ENCODE data around the gene TSPAN15.

TSPAN15 gene

GRCh38 chr10:69451209-69451783, at the start of gene TSPAN15:
TSS of gene TSPAN15 (plus strand) at chr10:69451465. CDS start at chr10:69451595, 130 bp downstream.
- peak; percentile 83 for DNase-seq

DNA sequence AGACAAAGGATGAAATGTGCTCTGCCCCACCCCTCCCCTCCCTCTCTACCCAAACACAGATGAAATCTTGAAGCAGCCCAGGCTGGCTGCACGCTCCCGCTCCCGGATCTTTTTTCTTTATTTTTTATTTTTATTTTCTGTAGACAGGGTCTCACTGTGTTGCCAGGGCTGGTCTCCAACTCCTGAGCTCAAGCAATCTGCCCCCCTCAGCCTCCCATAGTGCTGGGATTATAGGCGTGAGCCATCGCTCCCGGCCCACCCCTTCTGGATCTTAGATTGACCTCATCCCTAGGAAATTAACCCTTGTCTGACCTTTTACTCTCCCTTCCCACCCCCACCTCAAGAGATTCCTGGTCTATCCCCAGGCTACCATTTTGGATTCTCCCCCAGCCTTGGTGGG, 48.9 kb upstream of the TSPAN15 start:
- DNase-seq, result no peak

DNA sequence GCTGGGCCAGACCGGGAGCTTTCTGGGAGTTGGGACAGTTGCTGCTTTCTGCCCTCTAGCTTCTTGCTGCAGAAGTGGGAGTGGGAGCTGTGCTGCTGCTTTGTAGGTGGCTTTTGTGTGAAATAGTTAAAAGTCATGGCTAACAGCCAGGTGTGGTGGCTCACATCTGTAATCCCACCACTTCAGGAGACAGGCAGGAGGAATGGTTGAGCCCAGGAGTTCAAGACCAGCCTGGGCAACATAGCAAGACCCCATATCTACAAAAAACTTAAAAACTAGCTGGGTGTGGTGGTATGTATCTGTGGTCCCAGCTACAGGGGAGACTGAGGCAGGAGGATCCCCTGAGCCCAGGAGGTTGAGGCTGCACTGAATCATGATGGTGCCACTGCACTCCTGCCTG, 48.2 kb upstream of the TSPAN15 start:
- no peak for DNase-seq

- no peak for DNase-seq
Measured at GRCh38 chr10:69403519-69403918, 47.7 kb upstream of the TSPAN15 start.

DNA sequence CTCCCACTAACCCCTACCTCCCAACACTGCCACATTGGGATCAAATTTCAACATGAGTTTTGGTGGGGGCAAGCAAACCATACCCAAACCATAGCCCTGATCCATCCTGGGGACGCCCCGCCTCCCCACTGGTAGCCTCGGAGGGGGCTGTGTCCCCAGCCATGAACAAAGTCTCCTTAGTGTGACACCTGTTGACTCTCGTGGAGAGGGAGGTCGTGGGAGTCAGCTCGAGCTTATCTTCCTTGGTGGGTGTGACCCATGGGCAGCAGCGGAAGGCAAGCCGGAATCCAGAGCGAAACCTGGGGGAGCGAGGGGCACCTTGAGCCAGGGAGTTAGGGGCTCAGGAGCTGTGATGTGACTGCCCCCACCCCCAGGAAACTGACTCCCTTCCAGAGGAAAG, 46.5 kb upstream of the TSPAN15 start:
- no peak for DNase-seq

- DNase-seq, result no peak
Measured at GRCh38 chr10:69405221-69405620, 46.0 kb upstream of the TSPAN15 start.

- DNase-seq, result no peak
Measured at GRCh38 chr10:69406302-69406811, 44.9 kb upstream of the TSPAN15 start.

DNA sequence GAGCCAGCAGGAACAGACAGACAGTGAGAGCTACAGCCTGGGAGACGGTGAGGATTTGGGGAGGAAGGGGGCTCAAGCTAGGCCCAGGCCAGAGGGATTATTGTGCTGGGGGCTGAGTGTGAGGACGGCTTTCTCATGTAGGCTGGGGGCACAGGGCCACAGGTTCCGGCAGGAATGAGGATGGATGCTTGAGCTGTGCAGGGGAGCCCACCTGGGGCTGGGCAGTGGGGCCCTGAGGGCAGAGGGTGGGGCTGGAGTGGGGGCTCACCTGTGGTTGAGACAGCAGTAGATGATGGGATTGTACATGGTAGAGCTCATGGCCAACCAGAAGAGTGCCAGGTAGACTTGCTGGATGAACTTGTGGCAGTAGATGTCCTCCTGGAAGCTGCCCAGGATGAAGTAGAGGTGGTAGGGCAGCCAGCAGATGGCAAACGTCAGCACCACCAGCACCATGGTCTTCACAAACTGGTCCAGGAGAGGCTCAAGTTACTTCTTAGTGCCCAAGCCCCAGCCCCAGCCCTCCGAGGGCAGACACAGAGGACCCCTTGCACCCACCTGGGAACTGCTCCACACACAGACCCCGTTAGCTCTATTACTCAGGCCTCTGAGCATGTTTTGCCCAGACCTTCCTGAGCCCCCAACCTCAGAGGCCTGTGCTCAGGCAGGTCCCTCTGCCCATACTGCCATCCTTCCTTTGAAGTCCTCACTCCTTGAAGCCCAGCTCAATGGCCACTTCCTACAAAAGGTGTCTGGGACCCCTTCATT, 44.3 kb upstream of the TSPAN15 start:
- DNase-seq, result no peak

- peak; percentile 32 for DNase-seq
Measured at GRCh38 chr10:69407621-69408301, 43.5 kb upstream of the TSPAN15 start.

- peak; percentile 92 for DNase-seq
Measured at GRCh38 chr10:69408318-69409175, 42.7 kb upstream of the TSPAN15 start.

DNA sequence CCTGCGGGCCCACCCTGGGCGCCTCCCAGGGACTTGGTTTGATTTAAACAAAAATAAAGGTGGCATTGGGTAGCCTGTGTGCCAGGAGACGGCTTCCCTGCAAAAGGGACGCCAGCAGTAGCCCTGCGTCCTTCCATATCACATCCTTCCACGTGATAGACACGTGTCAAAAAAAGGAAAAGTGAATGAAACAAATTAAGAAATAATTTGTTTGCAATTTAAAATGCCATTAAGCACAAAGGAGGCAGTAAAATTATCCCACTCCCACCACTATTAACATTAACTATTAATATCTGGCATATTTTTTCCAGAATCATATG, 42.1 kb upstream of the TSPAN15 start:
- DNase-seq, result no peak

DNA sequence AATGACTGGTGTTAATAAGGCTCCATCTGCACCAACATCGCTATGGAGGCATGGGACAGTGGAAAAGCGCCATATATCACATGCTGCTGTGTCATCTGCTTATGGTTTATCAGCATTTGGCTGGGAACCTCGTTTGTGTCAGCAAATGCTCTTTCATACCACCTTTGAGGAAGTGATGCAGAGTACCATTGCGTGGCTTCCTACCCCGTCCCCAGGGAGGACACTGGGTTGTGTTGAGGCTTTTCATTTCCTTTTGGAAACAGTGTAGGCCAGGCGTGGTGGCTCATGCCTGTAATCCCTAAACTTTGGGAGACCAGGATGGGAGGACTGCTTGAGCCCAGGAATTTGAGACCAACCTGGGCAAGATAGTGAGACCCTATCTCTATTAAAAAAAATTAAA, 41.3 kb upstream of the TSPAN15 start:
- DNase-seq, result no peak

DNA sequence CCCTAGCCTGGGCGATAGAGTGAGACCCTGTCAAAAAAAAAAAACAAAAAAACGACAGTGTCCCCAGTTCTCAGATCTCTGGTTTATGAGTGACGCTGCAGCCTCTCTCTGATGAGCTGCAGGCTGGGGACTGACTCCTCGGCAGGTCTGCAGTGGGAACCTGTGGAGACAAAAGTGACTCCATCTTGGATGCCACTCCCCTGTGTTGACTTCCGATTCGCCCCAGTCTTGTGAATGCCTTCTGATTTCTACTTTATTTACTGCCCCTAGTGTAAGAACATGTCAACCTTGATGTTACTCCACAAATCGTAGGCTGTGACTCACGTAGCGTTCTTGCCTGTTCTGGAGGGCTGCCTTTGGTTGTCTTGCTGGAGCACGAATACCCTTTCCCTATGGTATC, 40.8 kb upstream of the TSPAN15 start:
- DNase-seq, result no peak

DNA sequence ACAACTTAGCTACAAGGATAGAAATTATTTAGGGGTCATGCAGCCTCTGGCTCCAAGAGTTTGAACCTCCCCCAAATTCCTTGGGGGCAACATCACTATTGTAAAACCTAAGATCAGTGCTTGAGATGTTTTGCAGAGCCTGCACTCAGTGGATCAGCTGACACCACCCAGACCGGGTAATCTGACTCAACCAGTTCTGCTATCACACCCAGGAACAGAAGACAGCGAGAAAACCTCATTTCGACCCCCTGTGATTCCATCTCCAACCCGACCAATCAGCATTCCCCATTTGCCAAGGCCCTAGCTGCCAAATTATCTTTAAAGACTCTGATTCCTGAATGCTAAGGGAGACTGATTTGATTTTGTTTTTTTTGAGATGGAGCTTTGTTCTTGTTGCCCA, 39.8 kb upstream of the TSPAN15 start:
- no peak for DNase-seq

- no peak for DNase-seq
Measured at GRCh38 chr10:69412232-69412790, 39.0 kb upstream of the TSPAN15 start.

- DNase-seq, result peak; percentile 51
Measured at GRCh38 chr10:69413221-69413865, 37.9 kb upstream of the TSPAN15 start.

- no peak for DNase-seq
Measured at GRCh38 chr10:69414036-69415018, 36.9 kb upstream of the TSPAN15 start.

- no peak for DNase-seq
Measured at GRCh38 chr10:69415049-69415448, 36.2 kb upstream of the TSPAN15 start.

- DNase-seq, result no peak
Measured at GRCh38 chr10:69415951-69416350, 35.3 kb upstream of the TSPAN15 start.

GRCh38 chr10:69416695-69417094, 34.6 kb upstream of the TSPAN15 start, which contains the start of gene TACR2:
TSS of gene TACR2 (minus strand) at chr10:69416918. CDS start at chr10:69416323, 595 bp downstream.
- DNase-seq, result no peak

- DNase-seq, result no peak
Measured at GRCh38 chr10:69417542-69417941, 33.7 kb upstream of the TSPAN15 start.
